ENCODE results near the gene DOCK2.
"Not testable (repeated sequence)": the region's sequence is repeated elsewhere in the genome, so short reads cannot be mapped to it uniquely, and the experiment has no call there.

Gene DOCK2

DNA sequence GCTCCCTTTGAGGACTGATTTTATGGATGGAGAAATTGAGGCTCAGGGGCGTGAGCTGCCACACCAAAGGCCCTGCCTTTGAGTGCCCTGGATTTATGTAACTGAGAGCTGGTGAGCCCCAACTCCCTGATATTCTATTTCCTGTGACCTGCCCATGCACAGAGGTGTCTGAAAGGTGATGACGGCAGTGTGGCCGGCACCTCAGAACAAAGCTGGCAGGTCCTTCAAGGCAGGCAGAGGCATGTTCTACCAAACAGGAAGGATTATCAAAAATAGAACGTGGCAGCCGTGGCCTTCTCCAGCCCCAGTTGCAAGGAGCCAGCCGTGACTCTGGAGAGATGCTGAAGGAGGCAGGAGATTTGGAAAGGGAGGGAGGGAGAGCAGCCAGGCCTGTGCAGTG, 307.0 kb downstream of the DOCK2 start:
- no peak for DNase-seq (ENCODE audit: low spot score)

DNA sequence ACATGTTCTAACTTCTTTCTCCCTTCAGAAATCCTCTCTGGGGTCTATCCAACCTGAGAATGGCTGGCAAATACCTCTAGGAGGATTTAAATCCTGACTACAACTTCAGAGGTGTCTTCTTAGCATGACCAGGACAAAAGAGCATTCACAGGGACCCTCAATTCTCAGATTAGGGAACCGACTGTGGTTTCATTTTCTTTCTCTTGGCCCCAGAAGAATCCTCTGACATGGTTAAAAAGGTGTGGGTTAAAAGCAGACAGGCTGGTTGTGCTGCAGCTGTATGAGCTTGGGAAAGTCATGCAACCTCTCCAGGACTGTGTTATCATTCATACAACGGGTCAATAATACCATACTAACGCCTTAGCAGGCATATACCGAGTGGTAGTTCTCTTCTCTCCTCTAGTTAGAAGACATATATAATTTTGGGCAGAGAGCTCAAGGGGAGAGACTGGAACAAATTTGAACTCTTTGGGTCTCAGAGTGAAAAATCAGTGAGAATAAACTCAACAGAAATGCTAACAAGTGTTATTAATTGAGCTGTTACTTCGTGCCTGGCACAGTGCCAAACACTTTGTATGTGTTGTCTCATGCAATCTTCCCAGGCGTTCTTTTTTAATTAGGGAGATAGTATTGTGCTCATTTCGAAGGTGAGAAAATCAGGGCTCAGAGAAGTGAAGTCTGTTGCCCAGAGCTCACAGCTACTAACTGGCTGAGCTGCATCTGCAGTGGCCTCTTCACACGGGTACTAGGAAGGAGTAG, 308.0 kb downstream of the DOCK2 start:
- no peak for DNase-seq (ENCODE audit: low spot score)

- DNase-seq (ENCODE audit: low spot score), result peak; percentile 7
Measured at GRCh38 chr5:169945831-169946261, 308.8 kb downstream of the DOCK2 start.

- no peak for DNase-seq (ENCODE audit: low spot score)
Measured at GRCh38 chr5:169946743-169947295, 309.7 kb downstream of the DOCK2 start.

DNA sequence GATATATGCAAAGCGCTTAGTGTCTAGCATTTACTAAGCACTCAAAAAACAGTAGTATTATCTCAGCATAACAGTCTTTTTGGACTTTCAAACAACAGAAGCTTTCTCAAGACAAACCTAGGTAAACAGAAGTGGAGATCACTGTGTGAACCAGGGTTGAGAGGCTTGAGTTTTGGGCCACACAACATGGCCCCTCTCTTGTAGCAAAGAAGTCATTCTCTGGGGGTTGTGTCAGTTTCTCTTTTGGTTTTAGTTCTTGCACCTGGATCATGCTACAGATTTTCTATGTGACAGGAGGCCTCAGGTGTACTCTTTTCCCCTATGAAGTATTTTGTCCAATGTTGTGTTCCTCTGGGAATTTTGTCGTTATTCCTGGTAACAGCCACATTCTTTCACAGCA, 313.3 kb downstream of the DOCK2 start:
- no peak for DNase-seq (ENCODE audit: low spot score)

DNA sequence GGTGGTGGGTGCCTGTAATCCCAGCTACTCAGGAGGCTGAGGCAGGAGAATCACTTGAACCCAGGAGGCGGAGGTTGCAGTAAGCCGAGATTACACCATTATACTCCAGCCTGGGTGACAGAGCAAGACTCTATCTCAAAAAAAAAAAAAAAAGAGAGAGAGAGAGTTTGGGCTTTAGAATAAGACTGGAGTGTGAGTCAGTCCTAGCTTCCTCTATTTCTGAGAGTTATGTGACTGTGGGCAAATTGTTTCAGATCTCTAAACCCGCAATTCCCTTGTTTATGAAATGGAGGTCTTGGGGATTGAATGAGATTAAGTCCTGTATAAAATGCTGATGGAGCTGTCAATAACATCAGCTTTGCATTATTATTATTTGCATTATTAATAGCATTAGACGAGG, 316.1 kb downstream of the DOCK2 start:
- DNase-seq (ENCODE audit: low spot score), result not testable (repeated sequence)

- DNase-seq (ENCODE audit: low spot score), result no peak
Measured at GRCh38 chr5:169954786-169955185, 317.7 kb downstream of the DOCK2 start.

DNA sequence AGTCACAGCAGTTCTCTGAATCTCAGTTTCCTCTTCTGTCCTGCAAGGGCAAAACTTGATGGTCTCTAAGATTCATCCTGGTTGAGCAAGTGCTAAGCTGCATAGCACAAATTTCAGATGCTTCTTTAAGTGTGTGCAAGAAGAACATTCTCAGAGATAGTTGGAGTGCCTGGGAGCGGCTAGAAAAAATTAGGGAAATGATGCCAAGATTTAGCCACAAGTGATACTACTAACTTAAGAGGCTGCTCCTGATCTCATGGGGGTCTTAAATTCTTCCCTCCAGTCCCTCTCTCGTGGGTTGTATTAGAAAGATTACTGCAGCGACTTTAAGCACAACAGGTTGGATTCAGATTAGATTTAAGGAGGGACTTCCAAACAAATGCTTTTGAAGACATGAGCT, 319.1 kb downstream of the DOCK2 start:
- no peak for DNase-seq (ENCODE audit: low spot score)

DNA sequence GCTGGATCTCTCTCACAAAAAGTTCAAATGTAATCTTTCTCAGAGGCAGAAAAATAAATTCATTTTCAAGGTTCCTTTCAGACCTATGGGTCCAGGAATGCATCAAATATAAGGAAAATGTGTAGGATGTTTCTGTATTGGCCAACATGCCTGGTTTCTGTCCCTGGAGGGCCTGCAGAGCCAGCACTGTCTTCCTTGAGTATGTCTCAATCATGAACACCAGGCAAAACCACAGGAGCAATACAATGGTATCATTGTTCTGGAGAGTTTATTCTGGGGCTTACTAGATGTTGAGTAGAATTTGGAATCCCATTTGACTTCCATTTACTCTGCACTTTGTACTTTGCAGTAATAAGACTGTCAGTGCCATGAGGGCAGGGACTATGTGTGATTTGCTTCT, 319.7 kb downstream of the DOCK2 start:
- DNase-seq (ENCODE audit: low spot score), result peak; percentile 78

DNA sequence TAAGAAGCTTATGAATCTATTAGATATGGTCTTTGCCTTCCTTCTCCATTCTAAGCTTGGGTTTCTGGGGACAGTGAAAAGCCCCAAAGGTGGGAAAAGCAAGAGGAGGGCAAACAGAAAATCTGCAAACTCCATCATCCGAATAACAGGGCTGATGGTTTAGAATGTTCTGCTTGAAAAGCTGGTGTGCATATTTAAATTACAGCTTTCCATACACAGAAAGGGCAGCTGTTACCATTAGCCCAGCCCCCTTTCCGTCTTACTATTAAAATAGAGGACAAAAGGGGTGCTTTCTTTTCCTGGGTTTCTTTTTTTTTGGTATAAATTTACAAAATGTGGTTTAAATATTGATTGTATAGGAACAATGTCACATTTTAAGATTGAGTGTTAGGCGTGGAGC, 321.2 kb downstream of the DOCK2 start:
- no peak for DNase-seq (ENCODE audit: low spot score)

DNA sequence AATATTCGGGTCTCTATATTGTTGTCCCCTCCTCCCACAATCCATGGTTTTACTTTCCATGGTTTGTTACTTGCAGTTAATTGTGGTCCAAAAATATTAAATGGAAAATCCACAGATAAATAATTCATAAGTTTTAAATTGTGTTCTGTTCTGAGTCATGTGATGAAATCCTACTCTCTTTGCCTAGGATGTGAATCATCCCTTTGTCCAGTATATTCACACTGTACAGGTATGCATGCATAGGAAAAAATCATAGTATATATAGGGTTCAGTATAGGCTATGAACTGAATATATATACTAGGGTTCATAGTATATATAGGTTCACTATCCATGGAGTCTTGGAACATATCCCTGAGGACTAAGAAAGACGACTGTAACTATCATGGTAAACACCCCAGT, 323.6 kb downstream of the DOCK2 start:
- DNase-seq (ENCODE audit: low spot score), result no peak

DNA sequence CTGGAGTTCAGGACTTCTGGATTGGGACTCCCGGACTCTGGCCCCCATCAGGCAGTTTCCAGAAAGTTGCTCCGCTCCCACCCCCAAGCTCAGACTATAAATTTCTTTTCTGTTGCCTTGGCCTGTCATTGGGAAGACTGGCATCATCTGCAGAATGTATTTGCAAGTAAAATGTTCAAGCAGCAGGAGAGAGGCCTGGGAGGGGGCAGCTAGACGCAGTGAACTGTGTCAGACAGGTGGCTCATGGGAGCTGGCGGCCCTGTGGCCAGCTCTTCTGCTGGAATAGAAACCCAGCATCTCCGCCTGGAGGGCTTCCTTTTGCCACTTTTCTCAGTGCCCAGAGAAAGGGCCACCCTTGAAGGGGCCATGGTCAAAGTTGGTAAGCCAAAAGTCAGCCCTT, 327.2 kb downstream of the DOCK2 start:
- DNase-seq (ENCODE audit: low spot score), result no peak

DNA sequence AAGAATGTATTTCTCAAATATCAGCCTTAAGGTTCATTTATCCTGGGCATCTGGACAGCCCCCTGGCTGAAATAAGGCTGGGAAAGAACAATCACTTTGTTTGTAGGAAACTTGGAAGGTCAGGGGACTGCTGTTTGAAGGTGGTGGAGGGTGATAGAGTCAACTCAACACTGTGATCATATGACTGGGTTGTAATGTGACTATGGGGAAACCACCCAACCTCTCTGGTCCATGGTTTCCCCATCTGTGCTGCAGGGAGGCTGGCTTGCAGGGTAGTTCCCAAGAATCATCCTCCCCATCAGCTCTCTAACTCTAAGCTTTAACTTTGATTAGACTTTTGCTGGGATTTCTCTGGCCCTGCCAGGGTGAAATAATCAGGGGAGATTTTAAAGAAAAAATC, 333.3 kb downstream of the DOCK2 start:
- DNase-seq (ENCODE audit: low spot score), result no peak

GRCh38 chr5:169970911-169971765, 334.1 kb downstream of the DOCK2 start:
- peak; percentile 10 for DNase-seq (ENCODE audit: low spot score)

DNA sequence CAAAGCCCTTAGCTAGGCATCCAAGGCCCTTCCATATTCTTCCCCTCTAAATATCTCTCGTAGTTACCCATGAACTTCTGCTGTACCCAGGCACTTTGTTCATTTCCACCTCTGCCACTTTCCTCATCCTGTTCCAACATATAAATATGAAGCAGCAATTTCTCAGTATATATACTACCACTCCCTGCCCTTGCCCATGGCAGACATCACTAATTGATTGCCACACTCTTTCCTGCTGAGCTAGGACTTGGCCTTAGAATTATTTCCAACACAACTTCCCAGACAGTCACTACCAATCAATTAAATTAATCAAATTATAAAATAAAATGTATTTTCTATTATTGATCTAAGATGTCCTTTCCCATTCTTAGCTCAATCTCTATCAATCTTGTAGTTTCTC, 334.7 kb downstream of the DOCK2 start:
- no peak for DNase-seq (ENCODE audit: low spot score)

DNA sequence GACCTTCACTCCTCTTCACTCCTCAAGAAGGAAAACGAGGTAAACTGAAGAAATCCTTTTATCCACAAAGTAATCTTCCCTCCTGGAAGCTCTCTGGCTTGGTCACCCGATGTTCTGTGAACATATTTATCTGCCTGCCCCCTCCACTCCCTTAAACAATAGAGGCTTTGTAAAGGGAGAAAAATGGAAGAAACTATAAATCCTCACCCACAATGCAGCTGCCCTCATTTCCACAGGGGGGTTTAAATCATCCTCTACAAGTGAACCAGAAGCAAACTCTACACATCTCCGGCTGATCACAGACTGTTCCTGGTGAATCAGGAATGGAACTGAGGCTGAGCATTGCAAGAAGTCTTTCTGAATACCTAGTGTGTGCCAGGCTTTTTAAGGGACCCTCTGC, 336.0 kb downstream of the DOCK2 start:
- DNase-seq (ENCODE audit: low spot score), result peak; percentile 25

- no peak for DNase-seq (ENCODE audit: low spot score)
Measured at GRCh38 chr5:169974121-169974770, 337.2 kb downstream of the DOCK2 start.

DNA sequence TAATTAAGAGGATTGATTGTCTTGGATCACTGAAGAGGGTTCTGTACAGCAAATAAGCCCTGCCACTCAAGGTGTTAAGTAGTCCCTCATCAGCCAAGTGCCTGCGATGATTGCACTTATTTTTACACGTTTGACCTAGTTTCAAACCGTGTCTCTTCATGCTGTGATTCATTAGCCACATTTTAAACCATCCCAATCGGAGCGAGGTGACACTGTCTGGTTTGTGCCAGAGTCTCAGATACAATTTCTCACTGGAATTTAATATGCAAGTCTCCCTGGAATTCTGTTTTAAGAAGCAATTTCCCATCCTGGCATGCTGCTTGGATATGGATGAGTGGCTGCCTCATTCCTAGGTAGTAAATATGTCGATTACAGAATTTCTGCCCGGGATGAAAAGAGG, 341.6 kb downstream of the DOCK2 start:
- DNase-seq (ENCODE audit: low spot score), result no peak

- DNase-seq (ENCODE audit: low spot score), result no peak
Measured at GRCh38 chr5:169979871-169980270, 342.8 kb downstream of the DOCK2 start.

GRCh38 chr5:169980418-169981053, 343.5 kb downstream of the DOCK2 start, which contains the start of gene INSYN2B:
TSS of gene INSYN2B (minus strand) at chr5:169980495. CDS start at chr5:169883898, 96,597 bp downstream.
- DNase-seq (ENCODE audit: low spot score), result peak; percentile 69

DNA sequence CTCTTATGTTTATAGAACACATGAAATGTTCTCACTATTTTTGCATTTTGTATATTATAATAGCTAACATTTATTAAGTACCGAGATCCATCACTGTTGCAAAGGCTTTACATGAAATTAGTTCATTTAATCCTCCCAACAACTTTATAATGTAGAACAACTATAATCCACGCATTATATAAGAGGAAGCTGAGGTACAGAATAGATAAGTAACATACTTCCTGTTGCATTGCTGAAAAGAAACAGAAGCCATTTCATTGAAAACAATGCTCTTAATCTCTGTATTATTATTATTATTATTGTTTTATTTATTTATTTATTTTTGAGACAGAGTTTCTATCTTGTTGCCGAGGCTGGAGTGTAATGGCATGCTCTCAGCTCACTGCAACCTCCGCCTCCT, 351.1 kb downstream of the DOCK2 start:
- no peak for DNase-seq (ENCODE audit: low spot score)

GRCh38 chr5:169988947-169989346, 351.9 kb downstream of the DOCK2 start:
- DNase-seq (ENCODE audit: low spot score), result no peak

Data from COLO829 (cell line).